Measurements from ENCODE around the gene SAMD9L.
"Not testable (repeated sequence)": the region's sequence is repeated elsewhere in the genome, so short reads cannot be mapped to it uniquely, and the experiment has no call there.

SAMD9L gene

DNA sequence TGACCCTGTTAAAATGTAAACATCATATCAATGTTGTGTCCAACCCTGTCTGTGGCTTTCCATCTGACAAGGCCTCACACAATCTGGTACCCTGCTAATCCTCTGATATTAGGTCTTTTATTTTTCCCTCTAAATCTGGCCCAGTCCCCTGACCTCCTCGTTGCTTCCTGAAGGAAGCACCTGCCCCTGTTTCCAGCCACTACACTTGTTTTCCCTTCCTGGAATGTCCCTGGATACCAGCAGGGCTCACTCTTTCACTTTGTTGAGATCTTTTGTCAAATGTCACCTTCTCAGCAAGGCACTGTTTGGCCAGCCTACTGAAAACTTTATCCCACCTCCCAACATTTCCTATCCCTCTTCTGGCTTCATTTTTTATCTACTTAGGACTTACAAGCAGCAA is 2.1 kb downstream of the SAMD9L start:
- DNase-seq: no peak

DNA sequence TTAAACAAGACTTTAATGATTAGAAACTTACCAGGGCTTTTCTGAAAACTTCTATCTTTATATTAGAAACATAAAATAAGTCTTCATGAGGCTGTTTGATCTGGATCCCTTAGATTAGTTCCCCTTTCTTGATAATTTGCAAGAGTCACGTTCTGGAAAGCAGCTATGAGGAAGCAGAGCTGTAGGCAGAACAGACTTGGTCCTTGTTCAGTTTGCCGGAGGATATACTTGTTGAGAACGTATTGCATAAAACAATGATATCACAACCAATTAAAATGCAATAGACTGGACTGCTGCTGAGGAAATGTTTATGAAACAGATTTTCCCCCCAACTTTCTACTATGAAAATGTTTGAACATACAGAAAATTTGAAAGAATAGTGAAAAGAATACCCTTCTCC is 2.8 kb downstream of the SAMD9L start:
- DNase-seq: no peak

DNA sequence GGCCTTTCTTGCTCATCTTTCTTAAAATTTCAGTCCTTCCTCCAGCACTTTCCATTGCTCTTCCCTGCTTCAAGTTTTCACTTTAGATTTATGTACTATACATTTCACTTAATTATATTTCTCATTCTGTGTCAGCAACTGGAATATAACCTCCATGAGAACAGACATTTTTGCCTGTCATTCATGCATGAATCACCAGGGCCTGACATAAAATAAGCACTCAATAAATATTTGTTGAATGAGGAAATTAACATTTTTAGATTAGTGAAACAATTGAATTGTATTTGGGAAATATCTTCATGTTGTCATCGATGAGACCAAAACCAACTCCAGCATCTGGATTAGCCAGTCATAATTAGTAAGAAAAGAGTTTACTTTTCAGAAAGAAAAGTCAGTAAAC is 6.1 kb downstream of the SAMD9L start:
- no peak for DNase-seq

DNA sequence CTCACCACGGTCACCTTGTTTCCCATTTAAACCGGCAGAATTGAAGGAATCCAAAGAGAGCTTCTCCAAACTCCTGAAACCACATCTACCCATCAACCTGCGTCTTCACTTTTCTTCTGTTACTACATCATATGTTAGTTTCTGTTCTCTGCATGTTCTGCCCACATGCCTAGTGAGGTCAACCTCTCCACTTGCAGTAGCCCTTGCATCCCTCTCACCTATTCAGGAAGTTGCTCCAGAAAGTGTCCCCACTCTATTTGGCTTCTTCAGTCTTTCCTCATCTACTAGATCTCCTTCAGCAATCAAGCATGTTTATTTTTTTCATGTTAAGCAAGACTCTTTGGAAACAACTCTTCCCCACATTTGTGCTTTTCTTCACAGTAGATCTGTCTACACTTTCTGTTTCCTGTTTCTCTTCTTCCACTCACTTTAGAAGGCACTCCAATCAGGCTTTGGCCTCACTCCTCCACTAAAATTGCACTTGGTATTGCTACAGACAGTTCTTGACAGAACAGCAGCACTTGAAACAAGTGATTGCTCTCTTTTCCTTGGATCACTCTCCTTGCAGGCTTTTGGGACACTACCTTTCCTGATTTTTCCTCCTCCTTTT is 7.5 kb downstream of the SAMD9L start:
- no peak for DNase-seq

DNA sequence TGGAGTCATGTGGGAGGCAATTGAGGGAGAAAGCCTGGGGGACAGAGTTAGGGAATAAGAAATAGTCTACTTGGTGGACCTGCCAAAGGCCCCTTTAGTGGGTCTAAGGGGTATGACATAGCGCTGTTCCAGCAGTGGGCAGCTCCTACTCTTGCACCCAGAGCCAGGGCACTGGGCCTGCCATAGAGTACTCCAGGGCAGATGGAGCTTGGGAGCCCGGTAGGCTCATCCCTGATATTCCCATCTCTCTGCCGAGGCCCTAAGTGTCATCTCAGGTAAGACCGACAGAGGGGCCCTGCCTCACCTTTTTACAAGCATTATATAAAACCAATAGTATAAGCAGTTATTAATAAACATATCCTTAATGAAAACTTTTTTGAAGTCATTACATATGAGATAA is 9.6 kb downstream of the SAMD9L start:
- no peak for DNase-seq

DNA sequence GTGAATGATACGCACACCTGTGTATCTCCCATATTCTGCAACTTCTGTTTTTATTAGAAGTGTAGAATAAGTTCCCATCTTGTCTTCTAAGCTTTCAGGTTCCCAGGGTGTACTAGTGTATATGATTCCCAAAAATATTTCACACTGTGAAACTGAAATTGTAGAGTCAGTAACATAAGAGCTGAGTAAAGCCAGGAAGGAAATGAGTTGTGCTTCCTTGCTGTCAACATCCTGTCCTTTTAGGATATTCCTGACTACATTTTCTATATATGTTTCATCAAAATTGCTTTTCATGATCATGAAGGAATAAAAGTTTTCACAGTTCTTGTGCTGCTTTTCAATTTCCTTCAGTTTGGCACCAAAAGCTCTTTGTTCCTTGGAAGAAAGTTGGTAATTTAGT is 15.2 kb downstream of the SAMD9L start:
- DNase-seq: no peak

DNA sequence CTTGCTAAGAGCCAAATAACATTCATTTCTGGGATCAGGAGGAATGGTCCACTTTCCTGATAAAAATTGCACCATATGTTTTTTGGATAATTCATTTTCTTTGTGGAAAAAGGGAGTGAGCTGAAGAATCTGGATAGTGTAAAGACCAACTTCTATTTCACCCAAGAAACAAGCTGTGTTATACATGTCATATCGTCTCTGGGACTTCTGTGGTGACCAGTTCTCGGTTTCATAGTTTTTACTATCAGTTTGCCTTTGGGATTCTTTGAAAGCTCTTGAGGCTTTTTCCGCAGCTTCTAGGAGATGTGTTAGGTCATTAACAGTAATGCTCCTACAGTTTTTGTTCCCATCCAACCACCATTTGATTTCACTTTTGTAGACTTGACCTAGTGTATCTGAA is 16.0 kb downstream of the SAMD9L start:
- no peak for DNase-seq

DNA sequence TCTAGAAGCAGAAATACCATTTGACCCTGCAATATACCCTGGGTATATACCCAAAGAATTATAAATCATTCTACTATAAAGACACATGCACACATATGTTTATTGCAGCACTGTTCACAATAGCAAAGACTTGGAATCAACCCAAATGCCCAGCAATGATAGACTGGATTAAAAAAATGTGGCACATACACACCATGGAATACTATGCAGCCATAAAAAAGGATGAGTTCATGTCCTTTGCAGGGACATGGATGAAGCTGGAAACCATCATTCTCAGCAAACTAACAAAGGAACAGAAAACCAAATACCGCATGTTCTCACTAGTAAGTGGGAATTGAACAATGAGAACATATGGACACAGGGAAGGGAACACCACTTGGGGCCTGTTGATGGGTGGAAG is 21.2 kb downstream of the SAMD9L start:
- DNase-seq: not testable (repeated sequence)

DNA sequence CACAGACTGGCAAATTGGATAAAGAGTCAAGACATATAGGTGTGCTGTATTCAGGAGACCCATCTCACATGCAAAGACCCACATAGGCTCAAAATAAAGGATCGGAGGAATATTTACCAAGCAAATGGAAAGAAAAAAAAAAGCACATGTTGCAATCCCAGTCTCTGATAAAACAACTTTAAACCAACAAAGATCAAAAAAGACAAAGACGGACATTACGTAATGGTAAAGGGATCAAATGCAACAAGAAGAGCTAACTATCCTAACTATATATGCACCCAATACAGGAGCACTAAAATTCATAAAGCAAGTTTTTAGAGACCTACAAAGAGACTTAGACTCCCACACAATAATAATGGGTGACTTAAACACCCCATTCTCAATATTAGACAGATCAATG is 24.7 kb downstream of the SAMD9L start:
- not testable (repeated sequence) for DNase-seq

DNA sequence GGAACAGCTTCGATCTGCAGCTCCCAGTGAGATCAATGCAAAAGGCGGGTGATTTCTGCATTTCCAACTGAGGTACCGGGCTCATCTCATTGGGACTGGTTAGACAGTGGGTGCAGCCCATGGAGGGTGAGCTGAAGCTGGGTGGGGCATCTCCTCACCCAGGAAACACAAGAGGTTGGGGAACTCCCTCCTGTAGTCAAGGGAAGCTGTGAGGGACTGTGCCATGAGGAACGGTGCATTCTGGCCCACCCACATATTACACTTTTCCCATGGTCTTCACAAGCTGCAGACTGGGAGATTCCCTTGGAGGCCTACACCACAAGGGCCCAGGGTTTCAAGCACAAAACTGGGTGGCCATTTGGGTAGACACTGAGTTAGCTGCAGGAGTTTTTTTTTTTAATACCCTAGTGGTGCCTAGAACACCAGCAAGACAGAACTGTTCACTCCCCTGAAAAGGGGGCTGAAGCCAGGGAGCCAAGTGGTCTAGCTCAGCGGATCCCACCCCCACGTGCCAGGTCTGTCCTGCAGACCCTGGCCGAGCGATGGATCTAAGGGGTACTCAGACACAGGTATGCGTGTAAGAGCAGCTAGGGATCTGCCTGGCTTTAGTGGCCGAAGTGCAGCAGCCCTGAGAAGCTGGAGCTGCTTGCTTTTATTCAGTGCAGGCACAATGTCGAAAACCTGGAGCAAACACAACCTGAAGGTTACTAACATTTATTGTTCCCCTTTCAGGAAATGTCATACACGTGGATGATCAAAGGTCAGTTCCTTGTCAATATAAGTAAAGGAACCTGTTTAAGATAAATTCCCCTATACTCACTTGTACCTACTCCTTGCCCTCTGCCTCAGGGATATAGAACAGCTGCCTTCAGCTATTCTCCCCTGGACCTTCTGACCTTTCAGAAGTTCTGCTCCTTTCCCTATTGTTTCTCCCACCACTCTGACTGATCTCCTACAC is 27.3 kb downstream of the SAMD9L start:
- no peak for DNase-seq

DNA sequence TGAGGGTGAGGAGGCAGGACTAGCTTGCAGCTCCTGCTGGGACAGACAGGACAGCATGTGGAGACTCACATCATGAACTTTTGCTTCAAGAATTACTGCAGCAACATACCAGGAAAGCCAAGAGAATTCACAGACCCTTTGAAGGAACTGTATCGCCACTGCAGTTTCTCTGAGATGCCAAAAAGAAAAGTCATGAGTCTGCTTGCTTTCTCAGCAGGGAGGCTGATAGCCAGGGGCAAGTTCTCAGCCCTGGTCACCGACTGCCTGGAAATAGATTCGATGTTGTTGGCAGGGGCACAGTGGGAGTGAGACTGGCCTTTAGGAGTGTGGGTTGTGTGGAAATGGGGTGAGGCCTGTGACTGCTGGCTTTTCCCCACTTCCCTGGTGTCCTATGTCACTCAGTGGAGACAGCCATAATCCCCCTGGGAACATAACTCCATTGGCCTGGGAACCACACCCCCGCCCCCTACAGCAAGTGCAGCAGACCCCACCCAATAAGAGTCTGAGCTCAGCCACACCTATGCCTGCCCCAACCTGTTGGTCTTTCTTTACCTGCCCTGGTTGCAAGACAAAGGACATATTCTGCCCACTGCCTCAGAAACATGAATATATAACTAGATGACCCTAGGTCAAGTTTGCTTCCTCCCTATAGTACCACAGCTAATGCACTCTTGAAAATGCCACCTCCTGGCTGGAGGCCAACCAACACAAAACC is 28.8 kb downstream of the SAMD9L start:
- no peak for DNase-seq

DNA sequence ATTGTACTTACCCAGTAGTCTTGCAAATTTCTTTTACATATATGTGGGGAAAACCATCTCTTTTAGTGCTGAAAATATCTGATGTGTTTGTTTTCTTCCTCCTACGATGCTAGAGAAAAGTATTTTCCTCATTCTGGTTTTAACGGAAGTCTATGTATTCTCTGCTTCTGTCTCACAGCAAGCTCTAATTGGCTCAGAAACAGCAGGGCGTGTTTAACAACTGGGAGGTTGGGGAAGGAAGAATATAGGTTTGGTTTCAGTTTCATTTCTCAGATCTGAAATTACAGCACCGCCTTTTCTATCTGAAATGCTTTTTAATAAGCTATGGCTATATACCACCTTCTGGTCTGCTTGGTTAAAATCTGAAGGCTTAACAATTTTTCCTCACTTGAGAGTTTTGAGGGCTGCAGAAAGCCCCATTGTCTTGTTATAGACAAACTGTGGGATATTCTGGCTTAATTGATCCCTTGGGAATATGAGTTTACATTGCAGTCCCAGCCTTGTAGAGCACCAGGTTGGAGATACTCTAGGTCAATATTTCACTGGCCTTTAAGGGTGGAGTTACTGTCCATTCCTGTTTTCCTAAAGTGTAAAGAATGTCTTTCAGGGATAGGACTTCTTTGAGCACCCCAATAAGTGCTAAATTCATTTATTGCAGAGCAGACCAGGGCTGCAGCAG is 30.2 kb downstream of the SAMD9L start, which contains the start of gene SAMD9:
Gene SAMD9, minus strand, starts transcription at position 128 of the 679 bp plus-strand sequence. CDS start 11,882 bp downstream, outside the sequence.
- DNase-seq: peak in 8 of 56 donors; percentile 1 to 19 (median 3)

DNA sequence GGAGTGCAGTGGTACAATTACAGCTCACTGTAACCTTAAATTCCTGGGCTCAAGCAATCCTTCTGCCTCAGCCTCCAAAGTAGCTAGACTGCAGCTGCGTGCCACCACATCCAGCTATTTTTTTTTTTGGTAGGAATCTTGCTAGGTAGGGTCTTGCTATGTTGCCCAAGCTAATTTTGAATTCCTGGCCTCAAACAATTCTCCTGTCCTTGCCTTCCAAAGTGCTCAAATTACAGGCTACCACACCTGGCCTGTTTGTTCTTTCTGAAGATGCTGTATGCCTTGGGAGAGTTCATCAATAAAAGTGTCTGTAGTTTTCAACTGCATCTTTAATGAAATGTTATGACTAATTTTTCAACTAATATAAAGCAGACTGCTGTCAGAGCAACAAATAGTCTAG is 30.9 kb downstream of the SAMD9L start:
- no peak for DNase-seq

DNA sequence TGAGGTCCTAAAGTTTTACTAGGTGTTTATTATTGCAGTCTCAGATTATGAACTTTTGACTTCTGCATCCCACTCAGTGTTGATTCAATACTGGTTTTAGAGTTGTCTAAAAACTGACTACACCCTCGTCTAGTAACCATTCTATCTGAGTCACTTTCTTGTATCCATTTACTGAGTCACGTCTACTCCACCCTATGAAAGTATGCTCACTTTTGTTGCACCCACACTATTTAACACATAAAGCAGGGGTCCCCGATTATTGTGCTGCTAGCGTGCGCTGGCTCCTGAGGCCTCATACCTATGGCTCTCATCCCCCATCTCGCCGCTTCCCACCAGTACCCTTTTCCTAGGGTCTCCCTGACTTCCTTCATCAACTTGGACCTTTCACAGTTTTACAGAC is 32.4 kb downstream of the SAMD9L start:
- DNase-seq: no peak

DNA sequence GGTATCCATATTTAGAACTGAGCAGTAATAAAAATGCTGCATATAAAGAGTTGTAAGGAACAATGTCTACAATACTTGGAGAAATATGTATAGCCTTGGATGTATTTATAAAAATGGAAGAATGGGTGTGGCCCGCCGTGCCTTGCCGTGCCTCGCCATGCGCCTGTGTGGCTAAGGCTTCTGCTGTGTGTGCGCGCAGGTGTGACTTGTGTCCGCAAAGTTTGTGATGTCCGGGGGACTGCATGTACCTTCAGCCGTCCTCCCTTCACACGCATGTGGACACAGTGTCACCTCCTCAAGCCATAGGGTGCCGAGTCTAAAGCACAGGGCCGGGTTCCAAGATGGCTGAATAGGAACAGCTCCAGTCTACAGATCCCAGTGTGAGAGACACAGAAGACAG is 40.2 kb downstream of the SAMD9L start:
- no peak for DNase-seq

DNA sequence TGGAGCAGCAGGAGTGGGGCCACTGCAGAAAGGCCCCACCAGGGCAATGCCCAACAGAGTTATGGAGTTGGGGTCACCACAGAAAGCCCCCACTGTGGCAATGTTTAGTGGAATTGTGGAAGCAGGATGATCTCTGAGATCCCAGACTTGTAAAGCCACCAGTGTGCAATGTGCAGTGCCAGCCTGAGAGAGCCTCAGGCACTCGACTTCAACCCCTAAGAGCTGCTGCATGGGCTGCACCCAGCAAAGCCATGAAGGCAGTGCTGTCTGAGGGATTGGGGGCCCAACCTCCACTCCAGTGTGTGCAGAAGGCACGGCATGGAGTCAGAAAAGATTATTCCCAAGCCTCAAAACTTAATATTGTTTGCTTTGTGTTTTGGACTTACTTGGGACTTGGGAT is 50.8 kb downstream of the SAMD9L start:
- DNase-seq: no peak

DNA sequence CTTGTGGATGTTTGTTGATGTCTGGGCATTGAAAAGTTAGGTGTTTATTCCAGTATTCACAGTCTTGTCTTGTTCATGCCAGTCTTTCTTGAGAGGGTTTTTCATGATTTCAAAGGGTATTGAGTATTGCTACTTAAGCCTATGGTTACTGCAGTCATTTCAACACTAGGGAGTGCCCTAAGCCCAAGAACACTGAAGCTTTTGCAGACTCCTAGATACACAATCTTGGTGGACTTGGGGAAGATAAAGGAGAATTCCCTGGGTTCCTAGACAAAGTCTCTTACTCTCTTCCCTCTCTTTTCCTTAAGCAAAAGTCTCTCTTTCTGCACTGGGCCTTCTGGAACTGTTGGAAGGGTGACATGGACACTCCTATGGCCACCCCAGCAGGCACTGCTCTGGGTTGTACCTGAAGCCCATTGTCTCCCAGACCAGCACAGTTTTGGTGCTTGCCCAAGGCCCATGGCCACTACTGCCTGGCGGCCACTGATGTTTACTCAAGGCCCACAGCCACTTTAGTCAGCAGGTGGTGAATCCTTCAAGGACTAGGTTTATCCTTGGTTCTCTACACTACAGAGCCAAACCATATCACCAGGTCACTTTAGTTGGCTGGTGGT is 55.3 kb downstream of the SAMD9L start:
- DNase-seq: no peak

All from amygdala (tissue), 56 donors.